PFSK-1 (cell line): ENCODE results near the gene ZNF653.

Source experiments
- FOXP2 ChIP-seq: optimal IDR thresholded peaks from 2 replicates; pipeline ENCODE3; 2011; ENCODE audit warnings: borderline replicate concordance, control low read depth, inconsistent platforms; ENCODE audit not compliant: insufficient read depth; ENCODE audit errors: extremely low read length, extremely low read depth
- POLR2AphosphoS5 ChIP-seq: IDR thresholded peaks from 2 replicates; pipeline ENCODE4 v1.6.1; 2012; ENCODE audit warnings: low read depth, mild to moderate bottlenecking, control low read depth, low read length, moderate library complexity
- SIN3A ChIP-seq: IDR thresholded peaks from 2 replicates; pipeline ENCODE4 v1.6.1; 2012; ENCODE audit warnings: mild to moderate bottlenecking, low read length, moderate library complexity, borderline replicate concordance; ENCODE audit not compliant: insufficient read depth
- TAF1 ChIP-seq: IDR thresholded peaks from 2 replicates; pipeline ENCODE4 v1.6.1; 2012; ENCODE audit warnings: low read length, control low read depth, borderline replicate concordance; ENCODE audit not compliant: insufficient read depth
- TF ChIP-seq, protein P1 (sequence below), 2 experiments: IDR thresholded peaks; 2 replicates each; pipeline versions ENCODE4 v1.6.1 to v1.8.0; 2011 to 2012; ENCODE audit warnings: low read depth in 2 of 2, low read length in 2 of 2, control low read depth in 1 of 2, inconsistent platforms in 1 of 2, mild to moderate bottlenecking in 1 of 2, moderate library complexity in 1 of 2; ENCODE audit not compliant: insufficient read depth in 1 of 2

ZNF653 gene

DNA sequence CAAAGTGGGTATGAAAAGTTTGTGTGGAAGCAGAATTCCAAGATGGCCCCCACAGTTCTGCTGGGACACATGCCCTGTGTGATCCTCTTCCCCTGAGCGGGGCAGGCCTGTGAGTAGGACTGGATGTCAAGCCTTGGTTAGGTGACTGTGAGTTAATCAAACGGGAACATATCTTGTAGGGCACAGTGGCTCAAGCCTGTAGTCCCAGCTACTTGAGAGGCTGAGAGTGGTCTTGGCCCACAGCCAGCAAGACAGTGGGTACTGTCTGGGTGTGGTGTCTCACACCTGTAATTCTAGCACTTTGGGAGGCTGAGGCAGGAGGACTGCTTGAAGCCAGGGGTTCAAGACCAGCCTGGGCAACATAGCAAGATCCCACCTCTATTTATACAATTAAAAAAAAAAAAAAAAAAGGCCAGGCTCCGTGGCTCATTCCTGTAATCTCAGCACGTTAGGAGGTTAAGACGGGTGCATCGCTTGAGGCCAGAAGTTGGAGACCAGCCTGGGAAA, 6.4 kb downstream of the ZNF653 start:
- TF ChIP-seq POLR2AphosphoS5 = no peak

DNA sequence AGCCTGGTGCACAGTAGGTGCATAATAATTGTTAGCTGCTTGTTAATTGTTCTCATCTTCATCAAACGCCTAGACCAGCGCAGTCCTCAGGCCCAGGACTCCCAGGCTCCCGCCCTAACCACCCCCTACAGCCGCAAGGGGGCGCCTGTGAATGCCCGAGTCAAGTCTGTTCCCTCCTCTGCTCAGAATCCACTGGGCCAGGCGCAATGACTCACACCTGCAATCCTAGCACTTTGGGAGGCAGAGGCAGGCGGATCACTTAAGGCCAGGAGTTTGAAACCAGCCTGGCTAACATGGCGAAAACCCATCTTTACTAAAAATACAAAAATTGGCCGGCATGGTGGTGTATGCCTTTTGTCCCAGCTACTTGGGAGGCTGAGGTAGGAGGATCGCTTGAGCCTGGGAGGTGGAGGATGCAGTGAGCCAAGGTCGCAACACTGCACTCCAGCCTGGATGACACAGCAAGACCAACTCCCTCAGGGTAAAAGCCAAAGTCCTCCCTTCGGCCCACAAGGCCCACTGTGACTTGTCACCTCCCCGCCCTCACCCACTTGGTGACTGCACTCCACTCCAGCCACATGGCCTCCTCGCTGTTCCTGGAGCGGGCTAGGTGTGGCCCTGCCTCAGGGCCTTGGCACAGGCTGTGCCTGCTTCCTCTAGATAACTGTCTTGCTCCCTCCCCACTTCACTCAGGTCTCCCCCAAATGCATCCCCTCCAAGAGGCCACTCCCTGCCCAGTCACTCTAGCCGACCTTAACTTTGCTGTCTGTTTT, 9.1 kb downstream of the ZNF653 start:
- TF ChIP-seq POLR2AphosphoS5 = no peak
- TF ChIP-seq SIN3A = no peak
- no peak for TF ChIP-seq FOXP2
- TF ChIP-seq TAF1 = no peak
- TF ChIP-seq, protein P1, sequence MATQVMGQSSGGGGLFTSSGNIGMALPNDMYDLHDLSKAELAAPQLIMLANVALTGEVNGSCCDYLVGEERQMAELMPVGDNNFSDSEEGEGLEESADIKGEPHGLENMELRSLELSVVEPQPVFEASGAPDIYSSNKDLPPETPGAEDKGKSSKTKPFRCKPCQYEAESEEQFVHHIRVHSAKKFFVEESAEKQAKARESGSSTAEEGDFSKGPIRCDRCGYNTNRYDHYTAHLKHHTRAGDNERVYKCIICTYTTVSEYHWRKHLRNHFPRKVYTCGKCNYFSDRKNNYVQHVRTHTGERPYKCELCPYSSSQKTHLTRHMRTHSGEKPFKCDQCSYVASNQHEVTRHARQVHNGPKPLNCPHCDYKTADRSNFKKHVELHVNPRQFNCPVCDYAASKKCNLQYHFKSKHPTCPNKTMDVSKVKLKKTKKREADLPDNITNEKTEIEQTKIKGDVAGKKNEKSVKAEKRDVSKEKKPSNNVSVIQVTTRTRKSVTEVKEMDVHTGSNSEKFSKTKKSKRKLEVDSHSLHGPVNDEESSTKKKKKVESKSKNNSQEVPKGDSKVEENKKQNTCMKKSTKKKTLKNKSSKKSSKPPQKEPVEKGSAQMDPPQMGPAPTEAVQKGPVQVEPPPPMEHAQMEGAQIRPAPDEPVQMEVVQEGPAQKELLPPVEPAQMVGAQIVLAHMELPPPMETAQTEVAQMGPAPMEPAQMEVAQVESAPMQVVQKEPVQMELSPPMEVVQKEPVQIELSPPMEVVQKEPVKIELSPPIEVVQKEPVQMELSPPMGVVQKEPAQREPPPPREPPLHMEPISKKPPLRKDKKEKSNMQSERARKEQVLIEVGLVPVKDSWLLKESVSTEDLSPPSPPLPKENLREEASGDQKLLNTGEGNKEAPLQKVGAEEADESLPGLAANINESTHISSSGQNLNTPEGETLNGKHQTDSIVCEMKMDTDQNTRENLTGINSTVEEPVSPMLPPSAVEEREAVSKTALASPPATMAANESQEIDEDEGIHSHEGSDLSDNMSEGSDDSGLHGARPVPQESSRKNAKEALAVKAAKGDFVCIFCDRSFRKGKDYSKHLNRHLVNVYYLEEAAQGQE (IDR thresholded peaks at IDR 0.05; ENCODE audit: insufficient read depth in 1 of 2, low read depth in 2 of 2, low read length in 2 of 2) = no peak

DNA sequence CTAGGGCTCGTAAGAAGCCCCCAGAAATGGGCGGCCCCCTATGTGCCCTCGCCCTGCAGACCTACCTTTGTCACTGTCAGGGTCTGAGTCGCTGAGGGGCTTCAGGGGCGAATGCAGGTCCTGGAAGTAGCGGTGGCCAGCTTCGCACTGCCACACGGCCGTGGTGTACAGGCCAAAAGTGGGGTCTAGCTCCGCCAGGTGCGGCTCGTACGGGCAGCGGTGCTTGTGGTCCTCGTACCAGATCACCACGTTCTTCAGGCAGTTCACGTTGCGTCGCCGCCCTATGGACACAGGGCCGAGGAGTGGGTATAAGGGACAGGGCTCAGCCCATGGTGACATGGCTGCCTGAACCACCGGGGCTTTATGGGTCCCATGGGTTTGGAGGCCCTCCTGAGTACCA, 9.8 kb downstream of the ZNF653 start:
- no peak for TF ChIP-seq FOXP2

DNA sequence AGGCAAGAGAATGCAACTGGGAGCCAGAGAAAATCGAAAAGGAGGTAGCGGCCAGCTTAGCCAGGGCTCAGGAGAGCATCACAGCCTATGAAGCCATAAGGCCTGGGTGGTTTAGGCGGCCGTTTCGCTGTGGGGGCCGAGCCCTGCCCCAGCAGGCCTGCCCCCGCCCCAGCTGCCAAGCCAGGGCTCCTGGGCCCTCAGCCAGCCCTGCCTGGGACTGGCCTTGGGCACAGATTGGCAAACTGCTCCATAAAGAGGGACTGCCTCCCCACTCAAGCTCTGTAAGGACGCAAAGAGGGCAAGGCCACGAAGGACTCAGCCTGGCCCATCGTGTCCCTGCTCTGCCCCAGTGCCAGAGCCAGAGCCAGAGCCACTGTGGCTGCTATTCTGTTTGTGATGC, 10.2 kb downstream of the ZNF653 start:
- no peak for TF ChIP-seq FOXP2
- TF ChIP-seq SIN3A = no peak
- no peak for TF ChIP-seq TAF1
- TF ChIP-seq, protein P1 (IDR thresholded peaks at IDR 0.05; ENCODE audit: insufficient read depth in 1 of 2, low read depth in 2 of 2, low read length in 2 of 2) = no peak
- no peak for TF ChIP-seq POLR2AphosphoS5

DNA sequence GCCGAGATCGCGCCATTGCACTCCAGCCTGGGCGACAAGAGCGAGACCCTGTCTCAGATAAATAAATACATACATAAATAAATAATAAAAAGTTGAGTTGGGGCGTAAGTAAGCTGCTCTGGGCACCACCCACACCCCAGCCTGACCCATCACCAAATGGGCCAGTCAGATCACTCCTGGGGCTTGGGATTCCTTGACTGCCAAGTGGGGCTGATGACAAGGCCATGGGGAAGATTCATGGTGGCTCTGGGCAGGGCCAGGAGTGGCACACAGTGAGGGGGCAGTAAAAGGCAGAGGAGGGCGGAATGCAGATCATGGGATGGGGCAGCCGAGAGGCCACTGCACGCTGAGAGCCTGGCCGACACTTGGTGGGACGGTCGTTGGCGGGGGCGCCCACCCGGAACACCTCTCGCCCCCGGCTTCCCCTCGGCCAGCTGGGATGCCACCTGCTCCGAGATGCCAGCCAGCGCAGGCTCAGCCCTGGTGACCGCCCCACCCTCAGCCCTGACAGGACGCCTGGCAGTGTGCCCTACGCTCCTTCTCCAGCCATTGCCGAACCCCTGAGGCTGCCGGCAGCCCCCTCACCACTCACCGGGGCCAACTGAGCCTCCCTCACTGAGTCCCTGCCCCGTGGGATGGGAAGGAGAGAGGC, 10.9 kb downstream of the ZNF653 start:
- TF ChIP-seq POLR2AphosphoS5 (no peak), SIN3A (no peak), FOXP2 (no peak), TAF1 (no peak)
- TF ChIP-seq, protein P1 (IDR thresholded peaks at IDR 0.05; ENCODE audit: insufficient read depth in 1 of 2, low read depth in 2 of 2, low read length in 2 of 2) = no peak

DNA sequence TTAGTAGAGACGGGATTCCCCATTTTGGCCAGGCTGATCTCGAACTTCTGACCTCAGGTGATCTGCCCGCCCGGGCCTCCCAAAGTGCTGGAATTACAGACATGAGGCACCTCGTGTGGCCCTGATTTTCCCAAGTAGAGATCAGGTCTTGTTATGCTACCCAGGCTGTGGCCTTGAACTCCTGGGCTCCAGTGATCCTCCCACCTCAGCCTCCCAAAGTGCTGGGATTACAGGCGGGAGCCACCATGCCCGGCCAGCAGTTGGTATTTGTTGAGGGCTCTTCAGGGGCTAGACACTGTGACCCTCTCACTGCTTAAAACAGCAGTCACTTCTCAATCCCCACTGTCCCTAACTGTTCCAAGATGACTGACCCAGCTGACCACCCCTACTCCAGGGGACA, 16.3 kb downstream of the ZNF653 start:
- no peak for TF ChIP-seq TAF1
- TF ChIP-seq FOXP2 = no peak
- TF ChIP-seq SIN3A = no peak
- TF ChIP-seq, protein P1 (IDR thresholded peaks at IDR 0.05; ENCODE audit: insufficient read depth in 1 of 2, low read depth in 2 of 2, low read length in 2 of 2) = no peak
- TF ChIP-seq POLR2AphosphoS5 = no peak
